ENCODE measurements around the gene KCNMB2. TPM values are rescaled to one million over a fixed set of nuclear protein-coding genes. Genes with fewer than 3 reads are reported as not detected.

Gene KCNMB2
- polyA plus RNA-seq, 1 of the 3 experiments (the other 2 are of a cell fraction): not detected

- DNase-seq: no peak
- Histone ChIP-seq H4K20me1 (ENCODE audit: insufficient read depth) (no peaks in the 10 kb centered on the region), H3K36me3 (replicated peaks in 1 of 2; ENCODE audit: control insufficient read depth in 1 of 2, insufficient read depth in 2 of 2, low read length in 1 of 2) (no peaks in the 10 kb centered on the region), H3K4me1 (ENCODE audit: control insufficient read depth in 1 of 2, insufficient read depth in 2 of 2, low read depth in 1 of 2, low read length in 1 of 2) (no peaks in the 10 kb centered on the region), H3K79me2 (ENCODE audit: insufficient read depth) (no peaks in the 10 kb centered on the region), H2AFZ (ENCODE audit: low read depth) (no peak overlapping the region), H3F3A (replicated peaks; ENCODE audit: insufficient read depth) (no peaks in the 10 kb centered on the region), H3K9ac (no peak overlapping the region), H3K9me2 (no peaks in the 10 kb centered on the region), H3K4me3 (ENCODE audit: low read depth in 2 of 2, low read length in 1 of 2) (no peak overlapping the region), H3K27ac (ENCODE audit: low read depth in 2 of 2, low read length in 1 of 2) (no peak overlapping the region), H3K4me2 (no peak overlapping the region), H3K27me3 (ENCODE audit: insufficient read depth) (no peaks in the 10 kb centered on the region), H3K9me3 (no peaks in the 10 kb centered on the region)
- TF ChIP-seq, protein P1, sequence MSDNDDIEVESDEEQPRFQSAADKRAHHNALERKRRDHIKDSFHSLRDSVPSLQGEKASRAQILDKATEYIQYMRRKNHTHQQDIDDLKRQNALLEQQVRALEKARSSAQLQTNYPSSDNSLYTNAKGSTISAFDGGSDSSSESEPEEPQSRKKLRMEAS (IDR thresholded peaks at IDR 0.05; ENCODE audit: low read depth): no peak
- no peak for TF ChIP-seq USF1 (IDR thresholded peaks at IDR 0.05; ENCODE audit: borderline replicate concordance, low read depth)
- TF ChIP-seq PBX3 (IDR thresholded peaks at IDR 0.05): no peak
- no peak for TF ChIP-seq MEF2A (IDR thresholded peaks at IDR 0.05; ENCODE audit: borderline replicate concordance, low read depth)
- no peak for TF ChIP-seq RAD21 (IDR thresholded peaks at IDR 0.05; ENCODE audit: low read length)
- TF ChIP-seq TAF1 (IDR thresholded peaks at IDR 0.05; ENCODE audit: borderline replicate concordance, low read depth, low read length): no peak
- TF ChIP-seq SIN3A (IDR thresholded peaks at IDR 0.05; ENCODE audit: borderline replicate concordance, low read depth, low read length): no peak
- TF ChIP-seq MXI1 (IDR thresholded peaks at IDR 0.05; ENCODE audit: low read depth, low read length): no peak
- TF ChIP-seq FOSL2 (IDR thresholded peaks at IDR 0.05; ENCODE audit: borderline replicate concordance, low read depth): no peak
- TF ChIP-seq ELF1 (IDR thresholded peaks at IDR 0.05): no peak
- CTCF ChIA-PET: interaction anchor here (0.6 kb wide), 1 partner anchor 433 kb away, joined by 3 read pairs; no protein-coding TSS in a partner anchor
- POLR2A ChIA-PET: no interaction called here
These were observed 333.8 kb downstream of the KCNMB2 start for GRCh38 chr3:178870085-178870484.

GRCh38 chr3:178875157-178875556 lies 338.9 kb downstream of the KCNMB2 start:
- Histone ChIP-seq H3K4me2 (no peak overlapping the region), H3K4me3 (ENCODE audit: low read depth in 2 of 2, low read length in 1 of 2) (no peak overlapping the region), H3K9me2 (no peaks in the 10 kb centered on the region), H3K27ac (ENCODE audit: low read depth in 2 of 2, low read length in 1 of 2) (no peak overlapping the region), H3K9ac (no peak overlapping the region), H3F3A (replicated peaks; ENCODE audit: insufficient read depth) (no peaks in the 10 kb centered on the region), H2AFZ (ENCODE audit: low read depth) (no peak overlapping the region), H3K27me3 (ENCODE audit: insufficient read depth) (no peaks in the 10 kb centered on the region), H3K9me3 (no peaks in the 10 kb centered on the region), H3K79me2 (ENCODE audit: insufficient read depth) (no peaks in the 10 kb centered on the region), H3K4me1 (ENCODE audit: control insufficient read depth in 1 of 2, insufficient read depth in 2 of 2, low read depth in 1 of 2, low read length in 1 of 2) (no peaks in the 10 kb centered on the region), H3K36me3 (replicated peaks in 1 of 2; ENCODE audit: control insufficient read depth in 1 of 2, insufficient read depth in 2 of 2, low read length in 1 of 2) (no peaks in the 10 kb centered on the region), H4K20me1 (ENCODE audit: insufficient read depth) (no peaks in the 10 kb centered on the region)
- DNase-seq: no peak
- ChIA-PET CTCF (interaction anchor here (1.1 kb wide), 1 partner anchor 16 kb away, joined by 3 read pairs; no protein-coding TSS in a partner anchor), POLR2A (no interaction called here)
- 2% methylated on average over 1 of the region's 1 CpG for WGBS (ENCODE audit: low lambda C conversion rate)
- TF ChIP-seq SIN3A (IDR thresholded peaks at IDR 0.05; ENCODE audit: borderline replicate concordance, low read depth, low read length) (no peak), SMC3 (IDR thresholded peaks at IDR 0.05; ENCODE audit: low read depth, low read length) (no peak), POLR2AphosphoS5 (IDR thresholded peaks at IDR 0.05; ENCODE audit: low read depth, low read length) (no peak)

All from SK-N-SH (cell line).